ENCODE results near the gene PDE7B.

The PDE7B gene

DNA sequence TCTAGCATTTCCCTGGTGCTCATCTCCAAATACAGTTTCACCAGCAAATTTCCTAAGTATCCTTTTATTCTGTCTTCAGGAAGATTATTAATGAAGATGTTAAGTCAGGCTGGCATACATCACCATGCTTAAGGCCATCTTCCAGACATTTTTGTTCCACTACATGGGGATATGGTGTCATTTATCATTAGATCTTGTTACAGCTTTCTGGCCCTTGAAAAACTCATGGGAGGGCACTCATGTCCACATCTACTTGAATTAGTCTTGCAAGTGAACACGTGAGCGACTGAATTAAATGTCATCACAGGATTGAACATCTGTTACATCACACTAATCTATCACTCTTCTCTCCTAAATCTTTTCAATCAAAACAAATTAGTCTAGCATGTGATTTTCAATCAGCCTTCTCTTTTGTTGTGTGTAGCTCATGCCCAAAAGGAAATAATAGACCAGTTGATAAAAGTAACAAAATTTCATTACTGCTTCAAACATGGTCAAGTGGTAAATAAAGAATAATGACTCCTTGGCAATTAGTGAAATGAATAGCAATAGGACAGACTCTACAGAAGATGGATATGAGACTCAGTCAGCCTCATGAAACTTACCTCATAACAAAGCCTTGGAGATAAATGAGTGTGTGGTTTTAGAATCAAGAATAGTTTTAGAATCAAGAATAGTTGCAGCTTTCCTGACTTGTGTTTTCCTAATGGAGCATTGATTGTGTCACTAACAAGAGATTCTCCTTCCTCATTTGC, 318.1 kb downstream of the PDE7B start:
- in situ Hi-C loops (cut with MboI; ENCODE audit: low sequenced_read_pairs), result no loop called here

- in situ Hi-C loops (cut with MboI; ENCODE audit: low sequenced_read_pairs), result no loop called here
Observed at GRCh38 chr6:136171231-136171630, 319.7 kb downstream of the PDE7B start.

DNA sequence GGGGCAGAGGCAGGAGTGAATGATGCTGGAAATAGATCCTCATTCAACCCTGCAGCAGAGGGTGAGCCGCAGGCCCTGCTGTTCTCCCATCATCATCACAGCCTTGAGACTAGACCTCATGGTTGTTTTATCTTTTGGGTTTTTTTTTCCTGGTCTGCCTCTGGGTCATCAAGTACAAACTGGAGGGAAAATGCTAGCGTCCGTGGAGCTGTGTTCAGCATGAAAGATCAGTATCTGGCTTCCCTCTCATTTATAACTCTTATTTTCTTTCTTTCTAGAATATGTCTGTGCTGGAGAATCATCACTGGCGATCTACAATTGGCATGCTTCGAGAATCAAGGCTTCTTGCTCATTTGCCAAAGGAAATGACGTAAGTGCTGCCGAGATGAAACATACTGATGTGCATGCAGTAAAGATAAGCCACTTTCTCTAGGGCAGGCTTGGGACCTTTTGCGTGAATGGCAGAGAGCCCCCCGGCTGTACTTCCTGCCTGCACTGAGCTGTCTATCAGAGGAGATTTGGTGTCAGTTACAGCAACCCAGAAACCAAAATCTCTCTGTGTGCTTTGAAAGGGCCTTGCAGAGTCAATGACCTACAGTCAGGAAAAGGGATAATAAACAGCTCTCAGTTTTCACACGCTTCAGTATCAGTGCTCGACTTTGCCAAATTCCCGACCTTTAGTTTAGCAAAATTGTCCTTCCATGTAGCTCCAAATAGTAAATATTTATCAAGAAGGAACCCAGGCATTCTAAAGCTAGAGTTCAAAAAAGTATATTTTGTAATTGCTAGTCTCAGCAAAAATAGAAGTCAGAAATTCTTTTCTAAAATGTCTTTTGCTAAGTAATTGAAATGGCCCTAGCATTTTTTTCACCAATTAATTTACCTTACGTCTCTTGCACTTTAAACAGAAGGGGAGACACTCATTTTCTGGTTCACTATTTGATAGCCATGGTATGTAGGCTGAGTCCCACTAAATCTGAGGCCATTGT, 322.3 kb downstream of the PDE7B start:
- in situ Hi-C loops (cut with MboI; ENCODE audit: low sequenced_read_pairs), result no loop called here

GRCh38 chr6:136174510-136174909, 323.0 kb downstream of the PDE7B start:
- in situ Hi-C loops (cut with MboI; ENCODE audit: low sequenced_read_pairs), result no loop called here

DNA sequence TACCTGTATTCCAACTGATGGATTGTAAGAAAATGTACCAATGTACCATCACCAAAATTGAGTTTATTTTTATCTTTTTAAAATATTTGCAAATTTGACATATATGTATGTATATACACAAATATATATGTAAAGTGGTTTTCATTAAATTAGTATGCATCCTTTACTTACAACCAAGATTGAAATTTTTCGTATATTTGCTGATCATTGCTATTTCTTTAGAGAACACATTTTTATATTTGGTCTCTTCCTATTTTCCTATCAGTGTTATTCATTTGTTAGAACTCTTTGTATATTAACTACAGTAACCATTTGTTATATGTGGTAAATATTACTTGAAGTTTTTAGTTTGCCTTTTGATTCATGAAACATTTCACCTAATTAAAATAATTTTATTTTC, 324.4 kb downstream of the PDE7B start:
- in situ Hi-C loops (cut with MboI; ENCODE audit: low sequenced_read_pairs), result no loop called here

DNA sequence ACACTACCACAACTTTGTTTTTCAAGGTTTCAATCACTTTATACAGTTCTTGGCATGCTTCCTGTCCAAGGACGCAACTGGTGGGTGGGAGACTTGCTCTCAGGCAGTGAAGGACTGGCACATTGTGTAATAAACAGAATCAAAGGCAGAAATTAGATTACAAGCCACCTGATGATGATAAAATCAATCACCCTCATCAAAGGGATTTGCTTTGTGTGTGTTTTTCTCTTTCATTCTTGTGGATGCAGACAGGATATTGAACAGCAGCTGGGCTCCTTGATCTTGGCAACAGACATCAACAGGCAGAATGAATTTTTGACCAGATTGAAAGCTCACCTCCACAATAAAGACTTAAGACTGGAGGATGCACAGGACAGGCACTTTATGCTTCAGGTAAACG, 327.2 kb downstream of the PDE7B start:
- in situ Hi-C loops (cut with MboI; ENCODE audit: low sequenced_read_pairs), result no loop called here

- in situ Hi-C loops (cut with MboI; ENCODE audit: low sequenced_read_pairs), result no loop called here
Observed at GRCh38 chr6:136180704-136181511, 329.4 kb downstream of the PDE7B start.

DNA sequence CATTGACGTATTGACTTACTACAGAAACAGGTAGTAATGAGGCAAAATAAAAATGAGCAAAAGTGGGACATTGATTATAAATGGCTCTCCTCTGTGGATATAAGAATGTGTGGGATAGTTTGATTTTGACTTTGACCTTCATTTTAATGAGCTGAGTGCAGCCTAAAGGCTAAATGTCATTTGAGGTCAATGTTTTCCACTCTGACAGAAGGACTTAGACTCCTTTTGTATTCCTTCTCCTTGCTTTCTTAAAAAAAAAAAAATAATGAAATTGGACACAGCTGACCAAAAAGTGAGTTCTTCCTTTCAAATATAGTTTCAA, 330.0 kb downstream of the PDE7B start:
- in situ Hi-C loops (cut with MboI; ENCODE audit: low sequenced_read_pairs), result no loop called here

GRCh38 chr6:136181861-136182260, 330.4 kb downstream of the PDE7B start:
- in situ Hi-C loops (cut with MboI; ENCODE audit: low sequenced_read_pairs), result no loop called here

DNA sequence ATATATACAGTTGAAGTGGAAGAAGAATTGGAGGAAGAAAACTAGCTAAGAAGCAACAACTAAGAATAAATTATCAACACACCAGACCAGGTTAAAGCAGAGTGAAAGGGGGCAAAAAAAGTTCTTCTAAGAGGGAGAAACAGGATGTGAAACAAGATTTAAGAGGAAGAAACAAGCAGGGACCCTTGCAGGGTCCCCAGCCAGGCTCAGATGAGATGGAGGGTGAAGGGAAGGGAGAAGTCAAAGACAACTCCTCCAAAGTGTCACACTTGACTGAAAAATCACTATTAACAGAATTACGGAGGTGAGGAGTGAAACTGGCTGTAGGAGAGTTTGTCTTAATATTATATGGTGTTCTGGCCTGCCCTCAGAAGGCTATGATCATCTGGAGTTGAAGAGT, 333.2 kb downstream of the PDE7B start:
- in situ Hi-C loops (cut with MboI; ENCODE audit: low sequenced_read_pairs), result no loop called here

DNA sequence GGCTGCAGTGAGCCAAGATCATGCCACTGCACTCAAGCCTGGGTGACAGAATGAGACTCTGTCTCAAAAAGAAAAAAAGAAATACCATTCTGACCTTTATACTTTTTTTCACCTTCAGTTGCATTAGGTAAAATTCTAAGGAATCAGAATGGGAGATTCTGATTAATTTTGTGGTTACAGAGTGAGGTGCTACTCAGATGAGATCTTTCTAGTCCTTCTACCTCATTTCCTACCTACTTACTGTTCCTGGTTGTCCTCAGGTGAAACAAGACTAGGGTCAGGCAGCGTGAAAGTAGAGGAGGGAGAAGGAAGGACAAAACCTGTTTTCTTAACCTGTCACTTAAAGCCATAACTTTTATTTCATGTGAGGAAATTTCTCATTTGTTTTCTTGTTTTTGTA, 334.9 kb downstream of the PDE7B start:
- in situ Hi-C loops (cut with MboI; ENCODE audit: low sequenced_read_pairs), result no loop called here

- in situ Hi-C loops (cut with MboI; ENCODE audit: low sequenced_read_pairs), result no loop called here
Observed at GRCh38 chr6:136188486-136188885, 337.0 kb downstream of the PDE7B start.

GRCh38 chr6:136189104-136189503, 337.6 kb downstream of the PDE7B start:
- in situ Hi-C loops (cut with MboI; ENCODE audit: low sequenced_read_pairs), result no loop called here

DNA sequence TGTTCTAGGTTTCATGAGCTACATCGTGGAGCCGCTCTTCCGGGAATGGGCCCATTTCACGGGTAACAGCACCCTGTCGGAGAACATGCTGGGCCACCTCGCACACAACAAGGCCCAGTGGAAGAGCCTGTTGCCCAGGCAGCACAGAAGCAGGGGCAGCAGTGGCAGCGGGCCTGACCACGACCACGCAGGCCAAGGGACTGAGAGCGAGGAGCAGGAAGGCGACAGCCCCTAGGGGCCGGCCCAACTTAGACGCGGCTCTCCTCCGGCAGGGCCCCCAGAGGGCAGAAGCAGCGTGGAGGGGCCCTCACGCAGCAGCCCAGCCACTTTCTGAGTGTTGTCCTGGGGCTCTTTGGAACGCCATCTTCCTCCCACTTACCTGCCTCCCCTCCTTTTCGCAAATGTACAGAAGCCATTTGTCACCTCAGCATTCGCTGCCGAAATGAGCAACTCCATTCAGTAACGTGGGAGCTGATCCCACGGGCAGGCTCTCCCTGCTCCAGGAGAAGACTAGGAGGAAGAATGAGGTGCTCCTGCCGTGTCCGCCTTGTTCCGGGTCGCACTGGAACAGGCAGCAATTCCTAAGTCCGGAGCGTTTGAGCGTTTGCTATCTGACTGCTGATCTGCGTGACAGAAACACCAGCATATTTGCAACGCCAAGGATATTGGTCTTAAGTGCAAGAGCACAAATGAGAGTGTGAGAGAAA, 340.3 kb downstream of the PDE7B start:
- in situ Hi-C loops (cut with MboI; ENCODE audit: low sequenced_read_pairs), result no loop called here

DNA sequence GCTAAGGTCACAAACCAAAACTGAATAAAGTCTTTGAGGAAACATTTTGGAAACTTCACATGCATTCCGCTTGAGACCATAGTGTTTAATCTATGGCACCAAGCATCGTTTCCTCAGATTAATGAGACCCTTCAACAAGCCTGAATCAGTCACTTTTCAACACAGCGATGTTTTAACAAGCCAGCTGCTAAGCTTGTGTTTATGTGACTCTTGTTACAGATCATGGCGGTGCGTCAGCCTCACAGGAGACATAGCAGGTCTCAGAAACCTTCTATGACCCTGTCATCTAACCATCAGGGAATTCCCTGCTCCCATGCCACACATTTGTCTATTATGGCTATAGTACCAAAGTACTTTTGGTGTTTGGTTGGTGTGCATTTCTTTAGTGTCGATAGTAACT, 341.4 kb downstream of the PDE7B start:
- in situ Hi-C loops (cut with MboI; ENCODE audit: low sequenced_read_pairs), result no loop called here

DNA sequence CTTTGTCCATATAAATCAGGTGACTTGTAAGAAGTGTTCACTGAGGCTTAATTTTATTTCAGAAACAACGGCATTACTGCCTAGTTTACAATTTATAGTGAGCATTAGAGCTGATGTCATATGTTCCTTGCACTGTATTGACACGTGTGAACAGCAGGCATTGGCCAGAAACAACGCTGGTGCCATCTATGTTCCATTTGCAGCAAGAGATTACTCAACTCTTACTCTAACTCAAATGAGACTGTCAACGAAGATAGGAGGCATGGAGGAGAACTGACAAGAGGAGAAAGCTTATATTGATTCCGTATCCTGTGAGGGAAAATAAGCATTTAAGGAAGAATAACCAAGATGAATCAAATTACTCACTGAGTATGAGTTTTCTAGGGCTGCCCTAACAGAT, 350.2 kb downstream of the PDE7B start:
- in situ Hi-C loops (cut with MboI; ENCODE audit: low sequenced_read_pairs), result no loop called here

DNA sequence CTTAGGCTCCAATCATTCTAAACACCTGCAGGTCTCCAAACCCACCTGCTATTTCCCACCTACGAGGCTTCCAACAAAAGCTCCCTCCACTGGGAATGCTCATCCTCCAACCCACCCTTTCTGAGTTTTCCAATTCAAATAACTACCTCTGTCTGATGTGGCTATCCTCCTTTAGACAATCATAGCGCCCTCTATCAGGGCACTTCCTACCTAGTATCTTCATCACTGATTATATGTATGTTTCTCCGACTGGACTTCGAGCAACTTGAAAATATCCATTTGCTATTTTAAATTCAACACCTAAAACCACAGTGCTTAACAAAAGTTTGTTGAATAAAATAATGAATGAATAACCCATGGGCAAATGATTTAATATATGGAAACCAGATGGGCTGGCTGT, 357.3 kb downstream of the PDE7B start:
- in situ Hi-C loops (cut with MboI; ENCODE audit: low sequenced_read_pairs), result no loop called here

GRCh38 chr6:136209496-136209895, 358.0 kb downstream of the PDE7B start:
- in situ Hi-C loops (cut with MboI; ENCODE audit: low sequenced_read_pairs), result no loop called here

DNA sequence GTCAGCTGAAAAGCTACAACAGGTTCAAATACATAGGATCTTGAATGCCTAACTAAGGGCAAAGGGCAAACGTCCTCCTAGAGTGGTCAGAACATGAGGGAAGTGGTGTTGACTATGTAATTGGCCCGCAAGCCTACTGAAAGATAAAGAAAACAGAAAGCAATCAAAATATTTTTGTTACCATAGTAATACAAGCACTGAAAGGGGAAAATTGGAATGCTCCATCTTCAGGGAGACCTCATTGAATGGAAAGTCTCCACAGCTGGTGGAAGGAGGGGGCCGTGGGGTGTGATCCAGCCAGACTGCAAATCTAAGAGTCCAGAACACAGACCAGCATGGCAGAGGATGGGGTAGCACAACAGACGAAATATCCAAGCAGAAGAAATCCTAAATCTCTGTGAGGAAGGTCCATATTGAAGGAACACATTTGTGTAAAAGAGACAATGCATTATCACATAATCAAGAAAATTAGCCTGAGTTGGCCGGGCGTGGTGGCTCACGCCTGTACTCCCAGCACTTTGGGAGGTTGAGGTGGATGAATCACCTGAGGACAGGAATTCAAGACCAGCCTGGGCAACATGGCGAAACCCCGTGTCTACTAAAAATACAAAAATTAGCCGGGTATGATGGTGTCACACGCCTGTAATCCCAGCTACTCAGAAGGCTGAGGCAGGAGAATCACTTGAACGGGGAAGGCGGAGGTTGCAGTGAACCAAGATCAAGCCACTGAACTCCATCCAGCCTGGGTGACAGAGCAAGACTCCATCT, 359.1 kb downstream of the PDE7B start:
- in situ Hi-C loops (cut with MboI; ENCODE audit: low sequenced_read_pairs), result no loop called here

GRCh38 chr6:136212608-136213007, 361.1 kb downstream of the PDE7B start:
- in situ Hi-C loops (cut with MboI; ENCODE audit: low sequenced_read_pairs), result no loop called here

Data from HL-60/S4 treated with retinoic acid at 250 ng/mL for 4 days and 3 days (cell line).